ENCODE data around the gene GYPA. TPM values are rescaled to one million over a fixed set of nuclear protein-coding genes. Genes with fewer than 3 reads are reported as not detected.
"Not testable (repeated sequence)": the region's sequence is repeated elsewhere in the genome, so short reads cannot be mapped to it uniquely, and the experiment has no call there.

GYPA gene
- not detected for polyA plus RNA-seq (2013, experiment 1 of 2)
- polyA plus RNA-seq (2013, experiment 2 of 2), result not detected

- not testable (repeated sequence) for H3K27ac ChIP-seq (ENCODE audit: low read depth, low read length); H3K9me3 ChIP-seq (ENCODE audit: insufficient read depth, low read depth, low read length); H3K4me3 ChIP-seq (ENCODE audit: low read length); H3K36me3 ChIP-seq (ENCODE audit: insufficient read depth, low read length); H3K9ac ChIP-seq (ENCODE audit: low read depth, low read length); H3K4me1 ChIP-seq (ENCODE audit: insufficient read depth, low read length); H3K27me3 ChIP-seq (ENCODE audit: insufficient read depth, low read length)
- WGBS, result 97% methylated on average over 4 of the region's 4 CpGs
Measured at GRCh38 chr4:144140594-144141295, at the start of gene GYPA. TSS of gene GYPA (minus strand) at chr4:144140718. CDS start at chr4:144140635, 83 bp downstream.

DNA sequence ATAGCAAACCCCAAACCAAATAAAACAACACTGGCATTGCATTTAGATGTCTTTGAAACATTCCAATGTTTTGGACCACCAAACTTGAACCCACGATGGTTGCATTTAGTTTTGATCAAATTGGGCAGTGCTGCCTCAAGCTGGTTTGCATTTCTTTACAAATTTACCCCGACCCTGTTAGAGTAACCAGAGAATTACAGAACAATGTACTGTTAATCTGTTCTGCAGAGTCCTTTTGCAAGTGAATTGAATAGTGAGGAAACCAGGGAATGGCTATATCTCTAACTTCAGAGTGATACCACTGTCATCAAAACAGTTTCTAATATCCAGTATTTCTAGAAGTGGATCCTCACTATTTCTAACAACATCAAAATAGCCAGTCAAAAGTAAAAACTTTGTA lies 49.5 kb upstream of the GYPA start:
- H3K4me1 ChIP-seq (ENCODE audit: insufficient read depth, low read length), result peaks cover 15% of the 10 kb centered on the region
- H3K9ac ChIP-seq (ENCODE audit: low read depth, low read length), result no peak overlapping the region
- H3K27ac ChIP-seq (ENCODE audit: low read depth, low read length), result no peak overlapping the region
- WGBS, result 26% methylated on average over 1 of the region's 2 CpGs
- no peaks in the 10 kb centered on the region for H3K9me3 ChIP-seq (ENCODE audit: insufficient read depth, low read depth, low read length)
- no peak overlapping the region for H3K4me3 ChIP-seq (ENCODE audit: low read length)
- no peaks in the 10 kb centered on the region for H3K27me3 ChIP-seq (ENCODE audit: insufficient read depth, low read length)
- no peaks in the 10 kb centered on the region for H3K36me3 ChIP-seq (ENCODE audit: insufficient read depth, low read length)

- H3K27me3 ChIP-seq (ENCODE audit: insufficient read depth, low read length), result no peaks in the 10 kb centered on the region
- no peak overlapping the region for H3K4me3 ChIP-seq (ENCODE audit: low read length)
- WGBS, result 85% methylated on average over 3 of the region's 3 CpGs
- H3K36me3 ChIP-seq (ENCODE audit: insufficient read depth, low read length), result no peaks in the 10 kb centered on the region
- H3K4me1 ChIP-seq (ENCODE audit: insufficient read depth, low read length), result peaks cover 15% of the 10 kb centered on the region
- H3K9me3 ChIP-seq (ENCODE audit: insufficient read depth, low read depth, low read length), result no peaks in the 10 kb centered on the region
- no peak overlapping the region for H3K9ac ChIP-seq (ENCODE audit: low read depth, low read length)
- no peak overlapping the region for H3K27ac ChIP-seq (ENCODE audit: low read depth, low read length)
Measured at GRCh38 chr4:144189121-144189520, 48.6 kb upstream of the GYPA start.

DNA sequence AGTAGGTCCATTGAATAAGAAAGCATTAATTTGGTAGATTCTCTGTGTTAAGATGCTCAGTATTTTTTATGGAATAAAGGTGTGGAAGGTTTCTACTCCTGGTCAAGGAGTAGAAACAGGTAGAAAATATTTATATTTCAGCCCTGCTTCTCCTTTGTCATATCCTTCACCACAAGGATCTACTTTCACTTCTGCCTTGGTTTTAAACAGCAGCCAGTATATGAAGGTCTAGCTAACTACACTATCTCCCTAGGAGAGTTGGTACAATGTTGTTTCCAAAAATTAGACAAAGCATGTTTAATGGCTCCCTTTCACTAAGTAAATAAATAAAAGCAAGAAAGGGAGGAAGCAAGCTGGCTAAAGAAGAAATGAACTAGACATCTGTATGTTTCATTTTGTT lies 44.6 kb upstream of the GYPA start:
- H3K9me3 ChIP-seq (ENCODE audit: insufficient read depth, low read depth, low read length), result no peaks in the 10 kb centered on the region
- H3K4me3 ChIP-seq (ENCODE audit: low read length), result no peak overlapping the region
- peaks cover 12% of the 10 kb centered on the region for H3K4me1 ChIP-seq (ENCODE audit: insufficient read depth, low read length)
- no peaks in the 10 kb centered on the region for H3K36me3 ChIP-seq (ENCODE audit: insufficient read depth, low read length)
- no peak overlapping the region for H3K9ac ChIP-seq (ENCODE audit: low read depth, low read length)
- H3K27ac ChIP-seq (ENCODE audit: low read depth, low read length), result no peak overlapping the region
- no peaks in the 10 kb centered on the region for H3K27me3 ChIP-seq (ENCODE audit: insufficient read depth, low read length)

GRCh38 chr4:144183165-144183564 lies 42.6 kb upstream of the GYPA start:
- no peaks in the 10 kb centered on the region for H3K9me3 ChIP-seq (ENCODE audit: insufficient read depth, low read depth, low read length)
- no peak overlapping the region for H3K9ac ChIP-seq (ENCODE audit: low read depth, low read length)
- H3K27ac ChIP-seq (ENCODE audit: low read depth, low read length), result no peak overlapping the region
- no peaks in the 10 kb centered on the region for H3K27me3 ChIP-seq (ENCODE audit: insufficient read depth, low read length)
- no peaks in the 10 kb centered on the region for H3K36me3 ChIP-seq (ENCODE audit: insufficient read depth, low read length)
- H3K4me3 ChIP-seq (ENCODE audit: low read length), result no peak overlapping the region
- 100% methylated on average over 2 of the region's 2 CpGs for WGBS
- peaks cover 10% of the 10 kb centered on the region for H3K4me1 ChIP-seq (ENCODE audit: insufficient read depth, low read length)

DNA sequence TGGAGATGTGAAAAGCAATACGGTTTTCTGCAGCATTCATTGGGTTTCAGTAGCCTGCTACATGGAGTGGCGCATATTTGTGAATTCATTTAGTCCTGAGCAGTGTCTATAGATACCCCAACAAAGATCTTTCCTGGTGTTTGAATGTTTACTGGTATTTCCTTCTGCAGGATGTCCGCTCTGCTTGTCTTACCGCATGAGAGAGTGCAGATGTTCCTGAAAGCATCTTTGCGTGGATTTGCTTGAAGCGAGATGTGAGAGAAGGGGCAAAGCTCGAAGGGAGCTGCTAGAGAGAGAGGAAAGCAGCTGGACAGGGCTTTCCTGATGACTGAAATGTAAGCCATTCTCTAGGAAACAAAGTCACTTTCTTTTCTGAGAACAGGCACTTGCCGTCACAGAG lies 40.9 kb upstream of the GYPA start:
- 93% methylated on average over 8 of the region's 8 CpGs for WGBS
- no peaks in the 10 kb centered on the region for H3K36me3 ChIP-seq (ENCODE audit: insufficient read depth, low read length)
- H3K9ac ChIP-seq (ENCODE audit: low read depth, low read length), result no peak overlapping the region
- H3K4me1 ChIP-seq (ENCODE audit: insufficient read depth, low read length), result peaks cover 15% of the 10 kb centered on the region
- H3K27me3 ChIP-seq (ENCODE audit: insufficient read depth, low read length), result no peaks in the 10 kb centered on the region
- no peaks in the 10 kb centered on the region for H3K9me3 ChIP-seq (ENCODE audit: insufficient read depth, low read depth, low read length)
- H3K4me3 ChIP-seq (ENCODE audit: low read length), result no peak overlapping the region
- H3K27ac ChIP-seq (ENCODE audit: low read depth, low read length), result no peak overlapping the region

DNA sequence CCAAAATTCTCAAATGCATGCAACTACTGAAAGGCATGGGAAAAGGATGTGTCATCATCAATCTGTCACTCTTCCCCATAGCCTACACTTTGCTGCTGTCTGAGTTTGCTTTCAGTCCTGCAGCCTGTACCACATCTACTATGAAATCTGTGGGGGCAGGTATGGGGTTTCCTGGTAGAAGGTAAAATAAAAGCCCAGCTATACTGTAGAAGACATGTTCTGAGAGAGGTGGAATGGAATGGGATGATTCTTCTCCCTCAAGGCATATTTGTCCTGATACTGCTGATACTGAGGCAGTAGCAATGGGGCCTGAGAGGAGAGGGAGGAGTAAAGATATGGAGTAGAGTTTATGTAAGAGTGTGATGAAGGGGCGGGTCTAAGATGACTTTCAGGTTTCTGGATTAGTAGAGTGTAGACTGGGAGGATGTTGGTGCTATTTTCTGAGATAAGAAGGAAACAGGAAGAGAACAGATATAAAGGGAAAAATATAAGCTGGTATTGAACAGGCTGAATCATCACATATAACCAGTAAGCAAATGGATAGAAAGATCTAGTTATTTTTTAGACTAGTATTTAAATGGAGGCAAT lies 38.7 kb upstream of the GYPA start:
- no peak overlapping the region for H3K27ac ChIP-seq (ENCODE audit: low read depth, low read length)
- H3K4me3 ChIP-seq (ENCODE audit: low read length), result no peak overlapping the region
- no peak overlapping the region for H3K9ac ChIP-seq (ENCODE audit: low read depth, low read length)
- H3K4me1 ChIP-seq (ENCODE audit: insufficient read depth, low read length), result peaks cover 15% of the 10 kb centered on the region
- no peaks in the 10 kb centered on the region for H3K27me3 ChIP-seq (ENCODE audit: insufficient read depth, low read length)
- H3K9me3 ChIP-seq (ENCODE audit: insufficient read depth, low read depth, low read length), result no peaks in the 10 kb centered on the region
- H3K36me3 ChIP-seq (ENCODE audit: insufficient read depth, low read length), result no peaks in the 10 kb centered on the region
- WGBS, result 89% methylated on average over 1 of the region's 1 CpG

GRCh38 chr4:144178414-144178813 lies 37.9 kb upstream of the GYPA start:
- WGBS, result 59% methylated on average over 2 of the region's 2 CpGs
- peaks cover 15% of the 10 kb centered on the region for H3K4me1 ChIP-seq (ENCODE audit: insufficient read depth, low read length)
- no peak overlapping the region for H3K4me3 ChIP-seq (ENCODE audit: low read length)
- H3K27ac ChIP-seq (ENCODE audit: low read depth, low read length), result no peak overlapping the region
- H3K9ac ChIP-seq (ENCODE audit: low read depth, low read length), result no peak overlapping the region; the same call in 1 of the 2 replicates
- H3K9me3 ChIP-seq (ENCODE audit: insufficient read depth, low read depth, low read length), result no peaks in the 10 kb centered on the region
- H3K36me3 ChIP-seq (ENCODE audit: insufficient read depth, low read length), result no peaks in the 10 kb centered on the region
- H3K27me3 ChIP-seq (ENCODE audit: insufficient read depth, low read length), result no peaks in the 10 kb centered on the region

GRCh38 chr4:144176476-144176875 lies 36.0 kb upstream of the GYPA start:
- Histone ChIP-seq H3K9me3 (ENCODE audit: insufficient read depth, low read depth, low read length) (no peaks in the 10 kb centered on the region), H3K4me1 (ENCODE audit: insufficient read depth, low read length) (peaks cover 15% of the 10 kb centered on the region), H3K27ac (ENCODE audit: low read depth, low read length) (no peak overlapping the region), H3K27me3 (ENCODE audit: insufficient read depth, low read length) (no peaks in the 10 kb centered on the region), H3K4me3 (ENCODE audit: low read length) (no peak overlapping the region), H3K9ac (ENCODE audit: low read depth, low read length) (no peak overlapping the region), H3K36me3 (ENCODE audit: insufficient read depth, low read length) (no peaks in the 10 kb centered on the region)
- no CpG with 5 or more reads among the region's 1 CpG for WGBS

DNA sequence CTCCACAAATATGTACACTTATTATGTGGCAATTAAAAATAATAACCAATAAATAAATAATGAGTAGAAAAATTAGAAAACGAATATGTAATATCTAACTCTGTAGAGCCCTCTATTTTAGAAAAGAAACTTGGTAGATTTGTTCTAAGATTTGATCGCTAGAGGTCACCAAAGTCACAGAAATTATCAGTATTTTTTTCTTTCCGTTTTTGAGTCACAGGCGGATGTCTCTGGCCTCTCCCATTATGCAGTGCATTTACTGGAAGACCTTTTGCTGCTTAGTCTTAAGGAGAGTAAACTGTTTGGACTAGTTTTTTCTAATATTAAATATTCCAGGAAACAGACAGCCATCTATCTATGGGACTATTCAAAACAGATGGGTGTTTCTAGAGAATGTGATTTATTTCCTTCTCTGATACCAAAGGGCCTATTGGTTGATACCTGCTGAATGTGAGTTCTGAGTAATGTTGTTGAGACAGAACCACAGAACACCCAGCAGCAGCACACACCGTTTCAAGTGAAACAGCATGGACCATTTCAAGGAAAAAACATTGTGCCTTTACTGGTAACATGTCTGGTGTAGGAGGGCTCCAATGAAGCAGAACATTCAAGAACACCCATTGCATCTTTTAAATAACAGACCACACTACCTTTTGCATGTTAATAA lies 34.0 kb upstream of the GYPA start:
- Histone ChIP-seq H3K4me1 (ENCODE audit: insufficient read depth, low read length) (peaks cover 15% of the 10 kb centered on the region), H3K9ac (ENCODE audit: low read depth, low read length) (no peak overlapping the region), H3K4me3 (ENCODE audit: low read length) (no peak overlapping the region), H3K27me3 (ENCODE audit: insufficient read depth, low read length) (no peaks in the 10 kb centered on the region), H3K9me3 (ENCODE audit: insufficient read depth, low read depth, low read length) (no peaks in the 10 kb centered on the region), H3K27ac (ENCODE audit: low read depth, low read length) (no peak overlapping the region), H3K36me3 (ENCODE audit: insufficient read depth, low read length) (no peaks in the 10 kb centered on the region)
- 11% methylated on average over 4 of the region's 5 CpGs for WGBS

DNA sequence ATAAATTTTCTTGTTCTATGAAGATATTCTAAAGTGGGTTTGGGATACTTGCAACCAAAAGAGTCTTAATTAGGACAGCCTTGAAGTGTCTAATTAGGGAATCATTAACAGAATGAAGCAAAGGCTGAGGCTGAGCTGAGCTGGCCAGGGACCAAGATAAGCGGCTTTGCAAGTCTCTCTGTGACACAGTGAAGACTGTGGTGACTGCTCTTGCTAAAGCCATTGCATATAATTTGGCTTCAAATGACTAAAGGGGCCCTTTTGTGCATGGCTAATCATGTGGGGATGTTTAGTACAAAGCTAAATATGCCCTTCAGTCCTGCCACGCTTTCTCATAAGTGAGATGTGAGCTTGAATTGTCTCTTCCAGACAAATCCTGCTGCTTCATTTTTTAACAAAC lies 31.2 kb upstream of the GYPA start:
- no peaks in the 10 kb centered on the region for H3K27me3 ChIP-seq (ENCODE audit: insufficient read depth, low read length)
- H3K4me1 ChIP-seq (ENCODE audit: insufficient read depth, low read length), result no peaks in the 10 kb centered on the region
- H3K4me3 ChIP-seq (ENCODE audit: low read length), result no peak overlapping the region
- no peak overlapping the region for H3K27ac ChIP-seq (ENCODE audit: low read depth, low read length)
- no peak overlapping the region for H3K9ac ChIP-seq (ENCODE audit: low read depth, low read length)
- no peaks in the 10 kb centered on the region for H3K9me3 ChIP-seq (ENCODE audit: insufficient read depth, low read depth, low read length)
- H3K36me3 ChIP-seq (ENCODE audit: insufficient read depth, low read length), result no peaks in the 10 kb centered on the region
- 87% methylated on average over 2 of the region's 2 CpGs for WGBS

Data from HUES64 (cell line).